ENCODE data around the gene PSMD9.

DNA sequence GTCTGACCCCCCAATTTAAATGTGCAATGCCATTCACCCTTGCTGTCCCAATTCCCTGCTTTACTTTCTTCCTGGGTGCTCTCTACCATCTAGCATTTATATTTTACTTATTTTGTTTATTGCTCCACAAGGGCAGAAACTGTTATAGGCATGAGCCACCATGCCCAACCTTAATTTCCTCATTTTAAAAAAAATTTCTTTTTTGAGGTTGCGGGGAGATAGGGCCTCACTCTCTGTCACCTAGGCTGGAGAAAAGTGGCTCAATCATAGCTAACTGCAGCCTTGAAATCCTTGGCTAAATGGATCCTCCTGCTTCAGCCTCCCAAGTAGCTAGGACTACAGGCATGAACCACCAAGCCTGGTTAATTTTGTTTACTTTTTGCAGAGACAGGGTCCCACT lies 42.9 kb upstream of the PSMD9 start:
- TF ChIP-seq, protein P1, sequence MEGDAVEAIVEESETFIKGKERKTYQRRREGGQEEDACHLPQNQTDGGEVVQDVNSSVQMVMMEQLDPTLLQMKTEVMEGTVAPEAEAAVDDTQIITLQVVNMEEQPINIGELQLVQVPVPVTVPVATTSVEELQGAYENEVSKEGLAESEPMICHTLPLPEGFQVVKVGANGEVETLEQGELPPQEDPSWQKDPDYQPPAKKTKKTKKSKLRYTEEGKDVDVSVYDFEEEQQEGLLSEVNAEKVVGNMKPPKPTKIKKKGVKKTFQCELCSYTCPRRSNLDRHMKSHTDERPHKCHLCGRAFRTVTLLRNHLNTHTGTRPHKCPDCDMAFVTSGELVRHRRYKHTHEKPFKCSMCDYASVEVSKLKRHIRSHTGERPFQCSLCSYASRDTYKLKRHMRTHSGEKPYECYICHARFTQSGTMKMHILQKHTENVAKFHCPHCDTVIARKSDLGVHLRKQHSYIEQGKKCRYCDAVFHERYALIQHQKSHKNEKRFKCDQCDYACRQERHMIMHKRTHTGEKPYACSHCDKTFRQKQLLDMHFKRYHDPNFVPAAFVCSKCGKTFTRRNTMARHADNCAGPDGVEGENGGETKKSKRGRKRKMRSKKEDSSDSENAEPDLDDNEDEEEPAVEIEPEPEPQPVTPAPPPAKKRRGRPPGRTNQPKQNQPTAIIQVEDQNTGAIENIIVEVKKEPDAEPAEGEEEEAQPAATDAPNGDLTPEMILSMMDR (IDR thresholded peaks at IDR 0.05), result no peak
- TF ChIP-seq POLR2AphosphoS5 (IDR thresholded peaks at IDR 0.05), result no peak
